ENCODE data around the gene CRELD1. TPM values are rescaled to one million over a fixed set of nuclear protein-coding genes. Genes with fewer than 3 reads are reported as not detected.

Gene CRELD1
- total and polyA plus RNA-seq, 9 of the 15 experiments (the other 6 are each of a cell fraction or from before 2014, with no cell fraction given) = 3.3 to 25.8 (median 16.5) TPM

Small RNA genes within 50 kb of the gene (small RNA-seq; reads per million reads assigned to genes)
- not detected for gene RNU6-882P

Other genes with a start within 250 kb of the CRELD1 start
Only the 7 nearest of the 19 such genes appear.
- gene RPUSD3, start 89.8 kb upstream of the CRELD1 start, total RNA-seq (2014; rRNA removed) = 73.0 and 90.5 TPM in 2 replicates
- 44.3 and 55.8 TPM in 2 replicates for gene RPUSD3, start 89.8 kb upstream of the CRELD1 start, total RNA-seq (2014; rRNA removed; fragmentation: Illumina TruSeq; extraction: Trizol)
- gene RPUSD3, start 89.8 kb upstream of the CRELD1 start, total RNA-seq (2015; rRNA removed; fragmentation: Illumina TruSeq; extraction: Trizol) = 51.5 and 59.3 TPM in 2 replicates
- 99.0 and 100 TPM in 2 replicates for gene RPUSD3, start 89.8 kb upstream of the CRELD1 start, total RNA-seq (2021)
- 56.1 and 104 TPM in 2 replicates for gene RPUSD3, start 89.8 kb upstream of the CRELD1 start, polyA plus RNA-seq (2011; rRNA removed)
- gene RPUSD3, start 89.8 kb upstream of the CRELD1 start, polyA plus RNA-seq (2014; fragmentation: Illumina TruSeq; extraction: Trizol) = 98.2 and 119 TPM in 2 replicates
- 10 to 100 TPM; 13.8 to 26.4 TPM for gene RPUSD3, start 89.8 kb upstream of the CRELD1 start, polyA plus RNA-seq (2014; fragmentation: Nextera tagmentation; extraction: Ambion mirVana)
- 66.6 and 76.8 TPM in 2 replicates for gene RPUSD3, start 89.8 kb upstream of the CRELD1 start, polyA plus RNA-seq (2014; rRNA removed)
- not detected in 2 replicates for gene CIDEC, start 53.6 kb upstream of the CRELD1 start, total RNA-seq (2014; rRNA removed)
- gene CIDEC, start 53.6 kb upstream of the CRELD1 start, total RNA-seq (2014; rRNA removed; fragmentation: Illumina TruSeq; extraction: Trizol) = not detected in 2 replicates
- not detected in 2 replicates for gene CIDEC, start 53.6 kb upstream of the CRELD1 start, total RNA-seq (2015; rRNA removed; fragmentation: Illumina TruSeq; extraction: Trizol)
- gene CIDEC, start 53.6 kb upstream of the CRELD1 start, total RNA-seq (2021) = not detected in 2 replicates
- gene CIDEC, start 53.6 kb upstream of the CRELD1 start, polyA plus RNA-seq (2011; rRNA removed) = not detected in 2 replicates
- gene CIDEC, start 53.6 kb upstream of the CRELD1 start, polyA plus RNA-seq (2014; fragmentation: Illumina TruSeq; extraction: Trizol) = not detected in 2 replicates
- not detected for gene CIDEC, start 53.6 kb upstream of the CRELD1 start, polyA plus RNA-seq (2014; fragmentation: Nextera tagmentation; extraction: Ambion mirVana)
- not detected in 2 replicates for gene CIDEC, start 53.6 kb upstream of the CRELD1 start, polyA plus RNA-seq (2014; rRNA removed)
- 38.9 and 41.1 TPM in 2 replicates for gene JAGN1, start 43.2 kb upstream of the CRELD1 start, total RNA-seq (2014; rRNA removed)
- 40.3 and 42.4 TPM in 2 replicates for gene JAGN1, start 43.2 kb upstream of the CRELD1 start, total RNA-seq (2014; rRNA removed; fragmentation: Illumina TruSeq; extraction: Trizol)
- gene JAGN1, start 43.2 kb upstream of the CRELD1 start, total RNA-seq (2015; rRNA removed; fragmentation: Illumina TruSeq; extraction: Trizol) = 31.1 and 33.9 TPM in 2 replicates
- gene JAGN1, start 43.2 kb upstream of the CRELD1 start, total RNA-seq (2021) = 57.2 and 58.8 TPM in 2 replicates
- 66.3 and 77.8 TPM in 2 replicates for gene JAGN1, start 43.2 kb upstream of the CRELD1 start, polyA plus RNA-seq (2011; rRNA removed)
- gene JAGN1, start 43.2 kb upstream of the CRELD1 start, polyA plus RNA-seq (2014; fragmentation: Illumina TruSeq; extraction: Trizol) = 52.3 and 62.6 TPM in 2 replicates
- 10 to 100 TPM; 31.6 to 33.3 TPM for gene JAGN1, start 43.2 kb upstream of the CRELD1 start, polyA plus RNA-seq (2014; fragmentation: Nextera tagmentation; extraction: Ambion mirVana)
- gene JAGN1, start 43.2 kb upstream of the CRELD1 start, polyA plus RNA-seq (2014; rRNA removed) = 49.8 and 54.6 TPM in 2 replicates
- 0.20 TPM in 1 of 2 replicates, not detected in the other for gene IL17RE, start 31.0 kb upstream of the CRELD1 start, total RNA-seq (2014; rRNA removed)
- 0.48 and 0.51 TPM in 2 replicates for gene IL17RE, start 31.0 kb upstream of the CRELD1 start, total RNA-seq (2014; rRNA removed; fragmentation: Illumina TruSeq; extraction: Trizol)
- gene IL17RE, start 31.0 kb upstream of the CRELD1 start, total RNA-seq (2015; rRNA removed; fragmentation: Illumina TruSeq; extraction: Trizol) = 0.26 TPM in 1 of 2 replicates, not detected in the other
- 0.47 and 0.72 TPM in 2 replicates for gene IL17RE, start 31.0 kb upstream of the CRELD1 start, total RNA-seq (2021)
- 1.1 and 1.9 TPM in 2 replicates for gene IL17RE, start 31.0 kb upstream of the CRELD1 start, polyA plus RNA-seq (2011; rRNA removed)
- gene IL17RE, start 31.0 kb upstream of the CRELD1 start, polyA plus RNA-seq (2014; fragmentation: Illumina TruSeq; extraction: Trizol) = 0.39 and 0.73 TPM in 2 replicates
- gene IL17RE, start 31.0 kb upstream of the CRELD1 start, polyA plus RNA-seq (2014; fragmentation: Nextera tagmentation; extraction: Ambion mirVana) = not detected
- 0.23 and 0.32 TPM in 2 replicates for gene IL17RE, start 31.0 kb upstream of the CRELD1 start, polyA plus RNA-seq (2014; rRNA removed)
- 11.4 and 14.0 TPM in 2 replicates for gene IL17RC, start 16.7 kb upstream of the CRELD1 start, total RNA-seq (2014; rRNA removed)
- gene IL17RC, start 16.7 kb upstream of the CRELD1 start, total RNA-seq (2014; rRNA removed; fragmentation: Illumina TruSeq; extraction: Trizol) = 2.8 and 3.5 TPM in 2 replicates
- 5.4 and 6.9 TPM in 2 replicates for gene IL17RC, start 16.7 kb upstream of the CRELD1 start, total RNA-seq (2015; rRNA removed; fragmentation: Illumina TruSeq; extraction: Trizol)
- 11.4 and 12.3 TPM in 2 replicates for gene IL17RC, start 16.7 kb upstream of the CRELD1 start, total RNA-seq (2021)
- gene IL17RC, start 16.7 kb upstream of the CRELD1 start, polyA plus RNA-seq (2011; rRNA removed) = 7.3 and 12.5 TPM in 2 replicates
- gene IL17RC, start 16.7 kb upstream of the CRELD1 start, polyA plus RNA-seq (2014; fragmentation: Illumina TruSeq; extraction: Trizol) = 6.3 and 11.5 TPM in 2 replicates
- gene IL17RC, start 16.7 kb upstream of the CRELD1 start, polyA plus RNA-seq (2014; fragmentation: Nextera tagmentation; extraction: Ambion mirVana) = under 1 TPM in 1 of 2 experiments, not detected in 1; 0.15 TPM
- 7.5 and 7.7 TPM in 2 replicates for gene IL17RC, start 16.7 kb upstream of the CRELD1 start, polyA plus RNA-seq (2014; rRNA removed)
- gene PRRT3, start 18.6 kb downstream of the CRELD1 start, total RNA-seq (2014; rRNA removed) = 0.36 and 0.65 TPM in 2 replicates
- 0.38 and 0.44 TPM in 2 replicates for gene PRRT3, start 18.6 kb downstream of the CRELD1 start, total RNA-seq (2014; rRNA removed; fragmentation: Illumina TruSeq; extraction: Trizol)
- gene PRRT3, start 18.6 kb downstream of the CRELD1 start, total RNA-seq (2015; rRNA removed; fragmentation: Illumina TruSeq; extraction: Trizol) = 0.72 and 1.3 TPM in 2 replicates
- 1.9 and 2.2 TPM in 2 replicates for gene PRRT3, start 18.6 kb downstream of the CRELD1 start, total RNA-seq (2021)
- 1.1 and 1.2 TPM in 2 replicates for gene PRRT3, start 18.6 kb downstream of the CRELD1 start, polyA plus RNA-seq (2011; rRNA removed)
- 1.3 and 1.4 TPM in 2 replicates for gene PRRT3, start 18.6 kb downstream of the CRELD1 start, polyA plus RNA-seq (2014; fragmentation: Illumina TruSeq; extraction: Trizol)
- gene PRRT3, start 18.6 kb downstream of the CRELD1 start, polyA plus RNA-seq (2014; fragmentation: Nextera tagmentation; extraction: Ambion mirVana) = under 1 TPM; 0.06 TPM
- 1.7 and 2.8 TPM in 2 replicates for gene PRRT3, start 18.6 kb downstream of the CRELD1 start, polyA plus RNA-seq (2014; rRNA removed)
- gene EMC3, start 53.0 kb downstream of the CRELD1 start, total RNA-seq (2014; rRNA removed) = 43.1 and 58.1 TPM in 2 replicates
- gene EMC3, start 53.0 kb downstream of the CRELD1 start, total RNA-seq (2014; rRNA removed; fragmentation: Illumina TruSeq; extraction: Trizol) = 128 and 134 TPM in 2 replicates
- 87.2 and 87.6 TPM in 2 replicates for gene EMC3, start 53.0 kb downstream of the CRELD1 start, total RNA-seq (2015; rRNA removed; fragmentation: Illumina TruSeq; extraction: Trizol)
- gene EMC3, start 53.0 kb downstream of the CRELD1 start, total RNA-seq (2021) = 102 and 115 TPM in 2 replicates
- gene EMC3, start 53.0 kb downstream of the CRELD1 start, polyA plus RNA-seq (2011; rRNA removed) = 203 and 301 TPM in 2 replicates
- gene EMC3, start 53.0 kb downstream of the CRELD1 start, polyA plus RNA-seq (2014; fragmentation: Illumina TruSeq; extraction: Trizol) = 217 and 250 TPM in 2 replicates
- 100 to 1,000 TPM; 323 to 331 TPM for gene EMC3, start 53.0 kb downstream of the CRELD1 start, polyA plus RNA-seq (2014; fragmentation: Nextera tagmentation; extraction: Ambion mirVana)
- 174 and 176 TPM in 2 replicates for gene EMC3, start 53.0 kb downstream of the CRELD1 start, polyA plus RNA-seq (2014; rRNA removed)